GM12873 (cell line): ENCODE measurements around the gene IPO9.

Experiments
- CTCF ChIP-seq: IDR thresholded peaks from 2 replicates; pipeline ENCODE4 v1.5.1; 2012; ENCODE audit warnings: low read depth, mild to moderate bottlenecking, moderate library complexity, low read length, control low read depth; ENCODE audit not compliant: insufficient read depth; ENCODE audit errors: missing control alignments

IPO9 gene

GRCh38 chr1:201903135-201903534, 74.2 kb downstream of the IPO9 start:
- TF ChIP-seq CTCF: no peak

GRCh38 chr1:201904579-201904978, 75.6 kb downstream of the IPO9 start:
- TF ChIP-seq CTCF: no peak

GRCh38 chr1:201905234-201905890, 76.4 kb downstream of the IPO9 start:
- TF ChIP-seq CTCF: no peak

GRCh38 chr1:201906336-201906735, 77.4 kb downstream of the IPO9 start:
- TF ChIP-seq CTCF: no peak

- no peak for TF ChIP-seq CTCF
Measured at GRCh38 chr1:201907621-201908020, 78.7 kb downstream of the IPO9 start.

- TF ChIP-seq CTCF: no peak
Measured at GRCh38 chr1:201911826-201912571, 83.0 kb downstream of the IPO9 start.

- TF ChIP-seq CTCF: no peak
Measured at GRCh38 chr1:201912832-201913231, 83.9 kb downstream of the IPO9 start.
